ENCODE measurements around the gene ACAP3. TPM values are rescaled to one million over a fixed set of nuclear protein-coding genes. Genes with fewer than 3 reads are reported as not detected.

Gene ACAP3, protein sequence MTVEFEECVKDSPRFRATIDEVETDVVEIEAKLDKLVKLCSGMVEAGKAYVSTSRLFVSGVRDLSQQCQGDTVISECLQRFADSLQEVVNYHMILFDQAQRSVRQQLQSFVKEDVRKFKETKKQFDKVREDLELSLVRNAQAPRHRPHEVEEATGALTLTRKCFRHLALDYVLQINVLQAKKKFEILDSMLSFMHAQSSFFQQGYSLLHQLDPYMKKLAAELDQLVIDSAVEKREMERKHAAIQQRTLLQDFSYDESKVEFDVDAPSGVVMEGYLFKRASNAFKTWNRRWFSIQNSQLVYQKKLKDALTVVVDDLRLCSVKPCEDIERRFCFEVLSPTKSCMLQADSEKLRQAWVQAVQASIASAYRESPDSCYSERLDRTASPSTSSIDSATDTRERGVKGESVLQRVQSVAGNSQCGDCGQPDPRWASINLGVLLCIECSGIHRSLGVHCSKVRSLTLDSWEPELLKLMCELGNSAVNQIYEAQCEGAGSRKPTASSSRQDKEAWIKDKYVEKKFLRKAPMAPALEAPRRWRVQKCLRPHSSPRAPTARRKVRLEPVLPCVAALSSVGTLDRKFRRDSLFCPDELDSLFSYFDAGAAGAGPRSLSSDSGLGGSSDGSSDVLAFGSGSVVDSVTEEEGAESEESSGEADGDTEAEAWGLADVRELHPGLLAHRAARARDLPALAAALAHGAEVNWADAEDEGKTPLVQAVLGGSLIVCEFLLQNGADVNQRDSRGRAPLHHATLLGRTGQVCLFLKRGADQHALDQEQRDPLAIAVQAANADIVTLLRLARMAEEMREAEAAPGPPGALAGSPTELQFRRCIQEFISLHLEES
- 17.4 and 57.2 TPM in 2 replicates for total RNA-seq

DNA sequence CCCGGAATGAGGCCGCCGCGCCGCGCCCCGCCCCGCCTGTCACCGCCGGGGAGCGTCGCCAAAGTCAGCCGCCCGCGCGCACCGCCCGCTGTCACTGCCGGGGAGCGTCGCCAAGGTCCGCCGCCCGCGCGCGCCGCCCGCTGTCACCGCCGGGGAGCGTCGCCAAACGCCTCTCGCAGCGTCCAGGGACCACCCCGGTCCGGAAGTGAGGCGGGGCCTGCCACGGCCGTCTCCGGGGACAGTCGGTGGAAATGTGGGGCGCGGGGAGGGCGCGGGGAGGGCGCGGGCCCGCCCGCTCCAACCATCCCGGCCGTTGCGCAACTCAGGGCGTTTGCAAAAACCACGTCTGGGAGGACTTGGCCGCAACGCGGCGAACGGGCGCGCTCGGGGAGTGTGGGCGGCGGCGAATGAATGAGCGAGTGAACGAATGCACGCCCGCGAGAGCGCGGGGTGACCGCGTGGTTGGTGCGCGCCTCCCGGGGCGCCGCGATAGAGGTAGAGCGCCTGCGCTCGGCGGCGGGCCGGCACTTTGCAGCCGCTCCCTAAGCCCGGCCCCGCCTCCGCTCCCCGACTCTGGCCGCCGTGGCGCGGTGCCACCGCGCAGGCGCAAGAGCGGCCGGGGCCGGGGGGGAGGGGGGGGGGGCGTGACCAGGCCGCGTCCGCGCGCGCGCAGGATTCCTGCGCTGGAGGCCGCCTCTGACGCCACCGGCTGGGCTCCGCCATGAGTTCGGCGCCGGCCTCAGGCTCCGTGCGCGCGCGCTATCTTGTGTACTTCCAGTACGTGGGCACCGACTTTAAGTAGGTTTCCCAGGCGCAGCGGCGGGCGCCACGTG lies at the start of gene ACAP3, which contains the start of gene PUSL1:
Gene ACAP3 (minus strand): TSS at position 8 of the 833 bp plus-strand sequence. CDS start 115 bp downstream, outside the sequence.
Gene PUSL1 (plus strand): TSS at position 675 of the 833 bp plus-strand sequence. CDS start 47 bp downstream, at position 722.

DNA sequence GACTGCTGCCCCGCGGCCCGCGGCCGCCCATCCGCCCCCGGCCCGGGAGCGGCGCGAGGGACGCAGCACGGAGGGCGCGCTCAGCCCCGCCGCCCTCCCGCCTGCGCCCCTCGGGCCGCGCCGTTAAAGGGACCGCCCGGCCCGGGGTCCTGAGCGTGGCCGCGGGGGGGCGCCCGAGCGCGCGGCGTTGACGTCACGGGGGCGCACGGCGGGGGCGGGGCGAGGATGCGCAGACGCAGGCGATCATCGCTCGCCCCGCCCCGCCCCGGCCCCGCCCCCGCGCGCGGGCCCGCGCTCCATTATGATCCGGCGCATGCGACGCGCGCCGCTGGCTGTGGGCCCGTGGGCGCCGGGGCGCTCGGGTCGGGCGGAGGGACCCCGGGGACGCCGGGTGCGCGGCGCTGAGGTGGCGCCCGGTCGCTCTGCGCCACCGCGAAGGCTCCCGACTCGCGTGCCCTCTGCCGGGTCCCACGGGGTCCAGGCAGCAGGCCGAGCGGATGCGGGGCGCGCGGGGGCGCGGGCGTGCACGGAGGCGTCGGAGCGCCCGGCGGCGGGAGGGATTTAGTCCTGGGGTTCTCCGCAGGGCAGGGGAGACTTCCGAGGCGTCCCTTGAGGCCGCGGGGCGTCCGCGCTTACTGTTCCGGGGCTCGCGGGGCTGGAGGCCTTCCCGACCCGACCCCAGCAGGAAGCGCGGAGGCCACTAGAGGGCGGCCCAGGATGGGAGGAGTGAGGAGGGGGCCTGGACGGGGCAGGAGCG lies 41.7 kb upstream of the ACAP3 start, which contains the start of gene DVL1:
Gene DVL1 (minus strand): TSS at position 163 of the 757 bp plus-strand sequence. CDS start 353 bp downstream, outside the sequence.

DNA sequence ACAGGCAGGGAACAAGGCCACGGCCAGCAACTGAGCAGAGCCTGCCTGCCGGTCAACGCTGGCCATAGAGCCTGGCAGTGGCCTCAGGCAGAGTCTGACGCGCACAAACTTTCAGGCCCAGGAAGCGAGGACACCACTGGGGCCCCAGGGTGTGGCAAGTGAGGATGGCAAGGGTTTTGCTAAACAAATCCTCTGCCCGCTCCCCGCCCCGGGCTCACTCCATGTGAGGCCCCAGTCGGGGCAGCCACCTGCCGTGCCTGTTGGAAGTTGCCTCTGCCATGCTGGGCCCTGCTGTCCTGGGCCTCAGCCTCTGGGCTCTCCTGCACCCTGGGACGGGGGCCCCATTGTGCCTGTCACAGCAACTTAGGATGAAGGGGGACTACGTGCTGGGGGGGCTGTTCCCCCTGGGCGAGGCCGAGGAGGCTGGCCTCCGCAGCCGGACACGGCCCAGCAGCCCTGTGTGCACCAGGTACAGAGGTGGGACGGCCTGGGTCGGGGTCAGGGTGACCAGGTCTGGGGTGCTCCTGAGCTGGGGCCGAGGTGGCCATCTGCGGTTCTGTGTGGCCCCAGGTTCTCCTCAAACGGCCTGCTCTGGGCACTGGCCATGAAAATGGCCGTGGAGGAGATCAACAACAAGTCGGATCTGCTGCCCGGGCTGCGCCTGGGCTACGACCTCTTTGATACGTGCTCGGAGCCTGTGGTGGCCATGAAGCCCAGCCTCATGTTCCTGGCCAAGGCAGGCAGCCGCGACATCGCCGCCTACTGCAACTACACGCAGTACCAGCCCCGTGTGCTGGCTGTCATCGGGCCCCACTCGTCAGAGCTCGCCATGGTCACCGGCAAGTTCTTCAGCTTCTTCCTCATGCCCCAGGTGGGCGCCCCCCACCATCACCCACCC lies 23.6 kb upstream of the ACAP3 start, which contains the start of gene TAS1R3:
Gene TAS1R3 (plus strand): TSS at position 213 of the 898 bp plus-strand sequence. CDS start 66 bp downstream, at position 279.

DNA sequence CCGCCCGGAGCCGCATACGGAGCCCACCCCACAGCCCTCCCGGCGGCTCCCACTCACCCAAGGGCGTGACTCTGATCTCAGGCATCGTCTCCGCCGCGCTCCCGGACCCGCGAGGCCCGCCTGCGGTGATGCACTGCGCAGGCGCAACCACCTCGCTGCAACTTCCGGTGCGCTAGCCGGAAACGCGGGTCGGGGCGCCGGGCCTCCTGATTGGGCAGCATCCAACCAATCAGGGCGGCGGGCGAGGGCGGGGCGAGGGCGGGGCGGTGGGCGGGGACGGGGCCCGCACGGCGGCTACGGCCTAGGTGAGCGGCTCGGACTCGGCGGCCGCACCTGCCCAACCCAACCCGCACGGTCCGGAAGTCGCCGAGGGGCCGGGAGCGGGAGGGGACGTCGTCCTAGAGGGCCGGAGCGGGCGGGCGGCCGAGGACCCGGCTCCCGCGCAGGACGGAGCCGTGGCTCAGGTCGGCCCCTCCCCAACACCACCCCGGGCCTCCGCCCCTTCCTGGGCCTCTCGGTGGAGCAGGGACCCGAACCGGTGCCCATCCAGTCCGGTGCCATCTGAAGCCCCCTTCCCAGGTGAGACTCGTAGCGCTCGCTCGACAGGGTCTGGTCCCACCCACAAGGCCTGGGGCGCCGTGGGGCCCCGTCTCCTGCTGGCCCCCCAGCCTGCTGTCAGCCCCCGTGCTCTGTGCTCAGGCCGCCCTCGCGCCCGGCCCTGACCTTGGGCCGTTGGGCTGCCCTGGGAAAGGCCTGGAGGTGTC lies 17.0 kb upstream of the ACAP3 start, which contains the start of the genes CPTP and INTS11:
Gene CPTP (plus strand): TSS at position 279 of the 764 bp plus-strand sequence. CDS start 2,109 bp downstream, outside the sequence.
Gene INTS11 (minus strand): TSS at position 137 of the 764 bp plus-strand sequence. CDS start 52 bp downstream, at position 85.

DNA sequence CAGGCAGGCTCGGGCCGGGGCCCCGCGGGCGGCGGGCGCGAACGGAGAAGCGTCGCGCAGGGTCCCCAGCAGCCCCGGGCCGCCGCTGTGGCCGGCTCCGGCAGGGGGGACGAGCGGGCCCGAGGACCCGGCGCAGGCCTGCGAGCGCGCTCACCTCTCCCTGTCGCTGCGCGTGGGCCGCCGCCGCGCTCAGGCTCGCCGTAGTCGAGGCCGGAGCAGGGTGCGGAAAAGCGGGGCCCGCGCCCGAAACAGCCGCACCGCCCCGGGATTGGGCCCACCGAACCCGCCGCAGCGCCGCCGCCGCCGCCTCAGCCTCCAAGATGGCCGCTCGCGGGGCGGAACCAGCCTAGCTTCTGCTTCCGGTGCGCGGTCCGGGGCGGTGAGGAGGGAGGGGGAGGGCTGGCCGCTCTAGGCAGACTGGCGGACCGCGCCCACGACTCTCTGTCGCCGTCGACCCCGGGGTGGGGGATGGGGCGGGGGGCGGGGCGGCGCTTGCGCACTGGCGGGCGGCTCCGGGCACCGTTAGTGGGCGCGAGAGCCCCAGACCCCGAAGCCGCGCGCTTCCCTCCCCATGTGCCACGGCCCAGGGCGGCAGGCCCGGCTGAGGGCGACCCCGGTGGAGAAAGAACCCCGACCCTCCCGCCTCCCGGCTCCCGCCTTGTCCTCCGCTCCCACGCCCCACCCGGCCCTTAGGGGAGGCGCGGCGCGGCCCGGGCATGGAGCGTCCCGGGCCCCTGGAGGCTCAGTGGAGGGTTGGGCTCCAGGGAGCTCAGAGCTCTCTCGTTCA lies 34.0 kb downstream of the ACAP3 start, which contains the start of gene UBE2J2:
Gene UBE2J2 (minus strand): TSS at position 343 of the 787 bp plus-strand sequence. CDS start 5,862 bp downstream, outside the sequence.

DNA sequence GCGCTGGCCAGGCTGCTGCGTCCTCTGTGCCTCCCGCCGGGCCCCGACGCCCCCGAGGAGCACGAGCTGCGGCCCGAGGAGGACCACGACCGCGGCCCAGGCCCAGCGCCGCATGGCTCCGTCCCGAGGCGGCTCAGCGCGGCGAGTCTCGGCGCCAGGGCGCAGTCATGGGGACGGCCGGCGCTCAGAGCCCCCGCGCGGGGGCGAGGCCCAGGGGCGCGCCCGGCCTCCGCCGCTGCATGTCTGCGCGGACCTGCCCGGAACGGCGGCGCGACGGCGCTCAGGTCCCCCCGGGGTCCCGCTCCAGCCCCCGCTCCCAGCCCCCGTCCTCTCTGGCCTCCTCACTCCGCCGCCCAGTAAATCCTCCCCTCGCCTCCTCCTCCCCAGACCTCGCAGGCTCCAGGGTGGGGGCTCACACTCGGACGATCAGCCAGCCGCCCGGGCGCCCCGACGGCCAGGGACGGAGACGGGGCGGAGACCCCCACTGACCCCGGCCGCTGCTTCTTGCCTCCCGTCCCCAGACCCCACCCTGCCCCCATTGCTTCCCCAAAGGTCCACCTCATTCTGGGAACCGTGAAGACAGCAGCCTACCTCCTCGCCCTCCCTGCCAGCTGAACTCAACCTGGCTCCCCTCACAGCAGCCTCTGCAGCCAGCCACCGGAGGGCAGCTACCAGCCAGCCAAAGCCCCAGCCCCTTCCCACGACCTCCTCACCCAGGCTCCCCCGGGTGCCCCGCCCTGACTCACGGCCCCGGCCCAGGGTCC lies 61.0 kb downstream of the ACAP3 start, which contains the start of gene C1QTNF12:
Gene C1QTNF12 (minus strand): TSS at position 146 of the 764 bp plus-strand sequence. CDS start 32 bp downstream, at position 114.

Other genes with a start within 250 kb of the ACAP3 start
- gene RNF223, start 233.6 kb downstream of the ACAP3 start, total RNA-seq, result 2.6 and 14.7 TPM in 2 replicates
- 6.5 and 9.3 TPM in 2 replicates for gene C1orf159, start 191.8 kb downstream of the ACAP3 start, total RNA-seq
- gene TTLL10, start 134.1 kb downstream of the ACAP3 start, total RNA-seq, result 0.28 TPM in 1 of 2 replicates, not detected in the other
- 0.34 and 1.5 TPM in 2 replicates for gene TNFRSF18, start 101.3 kb downstream of the ACAP3 start, total RNA-seq
- gene TNFRSF4, start 93.8 kb downstream of the ACAP3 start, total RNA-seq, result 0.14 TPM in 1 of 2 replicates, not detected in the other
- gene SDF4, start 75.9 kb downstream of the ACAP3 start, total RNA-seq, result 76.9 and 124 TPM in 2 replicates
- gene B3GALT6, start 75.7 kb downstream of the ACAP3 start, total RNA-seq, result 24.4 and 25.6 TPM in 2 replicates
- gene C1QTNF12, start 61.2 kb downstream of the ACAP3 start, total RNA-seq, result 0.93 and 1.4 TPM in 2 replicates
- gene UBE2J2, start 34.1 kb downstream of the ACAP3 start, total RNA-seq, result 46.3 and 60.5 TPM in 2 replicates
- 0.68 and 1.4 TPM in 2 replicates for gene SCNN1D, start 27.5 kb downstream of the ACAP3 start, total RNA-seq
- gene PUSL1, start 667 bp upstream of the ACAP3 start, total RNA-seq, result 16.9 and 25.6 TPM in 2 replicates
- gene INTS11, start 16.7 kb upstream of the ACAP3 start, total RNA-seq, result 55.4 and 66.1 TPM in 2 replicates
- 19.8 and 32.1 TPM in 2 replicates for gene CPTP, start 16.9 kb upstream of the ACAP3 start, total RNA-seq
- under 0.01 and 0.36 TPM in 2 replicates for gene TAS1R3, start 23.4 kb upstream of the ACAP3 start, total RNA-seq
- gene DVL1, start 41.5 kb upstream of the ACAP3 start, total RNA-seq, result 204 and 206 TPM in 2 replicates
- 0.34 and 1.1 TPM in 2 replicates for gene MXRA8, start 50.6 kb upstream of the ACAP3 start, total RNA-seq
- 60.4 and 110 TPM in 2 replicates for gene AURKAIP1, start 67.3 kb upstream of the ACAP3 start, total RNA-seq
- gene CCNL2, start 91.4 kb upstream of the ACAP3 start, total RNA-seq, result 57.4 and 139 TPM in 2 replicates
- gene MRPL20, start 99.4 kb upstream of the ACAP3 start, total RNA-seq, result 50.2 and 56.3 TPM in 2 replicates
- 4.4 and 18.2 TPM in 2 replicates for gene ANKRD65, start 113.3 kb upstream of the ACAP3 start, total RNA-seq
- gene VWA1, start 127.8 kb upstream of the ACAP3 start, total RNA-seq, result 2.1 and 18.4 TPM in 2 replicates
- 0.34 and 1.1 TPM in 2 replicates for gene ATAD3C, start 141.8 kb upstream of the ACAP3 start, total RNA-seq
- 16.4 and 24.2 TPM in 2 replicates for gene ATAD3B, start 163.8 kb upstream of the ACAP3 start, total RNA-seq
- gene ATAD3A, start 204.2 kb upstream of the ACAP3 start, total RNA-seq, result 18.5 and 34.0 TPM in 2 replicates
- gene TMEM240, start 232.7 kb upstream of the ACAP3 start, total RNA-seq, result 0.34 and 0.71 TPM in 2 replicates